Body of pancreas (tissue), 4 donors: ENCODE measurements around the gene PKNOX2. TPM values are rescaled to one million over a fixed set of nuclear protein-coding genes. Genes with fewer than 3 reads are reported as not detected.

Source experiments
- ATAC-seq: fragments of 150-250 bp; one replicate; pipeline ENCODE4 v1.9.1; 2016
- DNase-seq, 4 donors: peaks; one replicate each; pipeline ENCODE4 v3.0.0-alpha.2; 2019
- H3K27ac ChIP-seq, 4 donors: fragments of 200-600 bp; sonication (generic); 1 replicate in 3 of 4; 2 replicates in 1 of 4; pipeline versions ENCODE4 v1.5.1 to v1.6.1; 2016 to 2019; ENCODE audit warnings: mild to moderate bottlenecking in 1 of 4, mixed read lengths in 1 of 4, moderate library complexity in 1 of 4
- H3K27me3 ChIP-seq, 2 donors: fragments of 200-600 bp; sonication (generic); one replicate each; pipeline ENCODE4 v1.6.0; 2016; ENCODE audit warnings: mild to moderate bottlenecking in 1 of 2
- H3K36me3 ChIP-seq, 2 donors: fragments of 200-600 bp; sonication (generic); replicated peaks in 1 of 2; 2 replicates each; pipeline ENCODE4 v1.5.1; 2016; ENCODE audit warnings: low read depth in 2 of 2; ENCODE audit not compliant: insufficient read depth in 1 of 2
- H3K4me1 ChIP-seq: fragments of 200-600 bp; sonication (generic); one replicate; pipeline ENCODE4 v1.6.0; 2016
- H3K4me3 ChIP-seq, 2 donors: fragments of 200-600 bp; sonication (generic); 1 replicate in 1 of 2; 2 replicates in 1 of 2; pipeline ENCODE4 v1.5.1; 2016 to 2019
- H3K9me3 ChIP-seq, 3 donors: fragments of 200-600 bp; sonication (generic); 1 replicate in 2 of 3; 2 replicates in 1 of 3; pipeline ENCODE4 v1.5.1; 2016
- POLR2A ChIP-seq, 3 donors: fragments of 450-650 bp; IDR thresholded peaks; one replicate each; pipeline ENCODE4 v1.6.1; 2016; ENCODE audit warnings: antibody characterized with exemption in 3 of 3, mild to moderate bottlenecking in 2 of 3
- WGBS, 2 donors: methylation state at CpG; one replicate each; pipeline ENCODE4 v1.1.5; 2017; 5-methylcytosine and 5-hydroxymethylcytosine counted together
- intact Hi-C: fragments of 100-400 bp; cut with DNase I; formaldehyde crosslinking; loops from one replicate; pipeline ENCODE4 v1.15.1; 2023
- total RNA-seq, 2 donors: library from RNA; depleted of rRNA; stranded (reverse); fragments of >200 nt; gene quantifications; one replicate each; pipeline ENCODE4 v1.1.0, GENCODE V29; 2016
- TF ChIP-seq, protein P1 (sequence below), 7 experiments: fragments of 450-650 bp in 4 of 7; fragments of 200-600 bp in 3 of 7; sonication (generic) in 3 of 7; IDR thresholded peaks; one replicate each; pipeline ENCODE4 v1.5.1; 2016 to 2019; ENCODE audit warnings: antibody characterized with exemption in 7 of 7

Gene PKNOX2
- total RNA-seq, 2 donors from 2014 or later, result 4.2 to 4.9 TPM

GRCh38 chr11:125341676-125342075, 177.1 kb downstream of the PKNOX2 start:
- TF ChIP-seq, protein P1, sequence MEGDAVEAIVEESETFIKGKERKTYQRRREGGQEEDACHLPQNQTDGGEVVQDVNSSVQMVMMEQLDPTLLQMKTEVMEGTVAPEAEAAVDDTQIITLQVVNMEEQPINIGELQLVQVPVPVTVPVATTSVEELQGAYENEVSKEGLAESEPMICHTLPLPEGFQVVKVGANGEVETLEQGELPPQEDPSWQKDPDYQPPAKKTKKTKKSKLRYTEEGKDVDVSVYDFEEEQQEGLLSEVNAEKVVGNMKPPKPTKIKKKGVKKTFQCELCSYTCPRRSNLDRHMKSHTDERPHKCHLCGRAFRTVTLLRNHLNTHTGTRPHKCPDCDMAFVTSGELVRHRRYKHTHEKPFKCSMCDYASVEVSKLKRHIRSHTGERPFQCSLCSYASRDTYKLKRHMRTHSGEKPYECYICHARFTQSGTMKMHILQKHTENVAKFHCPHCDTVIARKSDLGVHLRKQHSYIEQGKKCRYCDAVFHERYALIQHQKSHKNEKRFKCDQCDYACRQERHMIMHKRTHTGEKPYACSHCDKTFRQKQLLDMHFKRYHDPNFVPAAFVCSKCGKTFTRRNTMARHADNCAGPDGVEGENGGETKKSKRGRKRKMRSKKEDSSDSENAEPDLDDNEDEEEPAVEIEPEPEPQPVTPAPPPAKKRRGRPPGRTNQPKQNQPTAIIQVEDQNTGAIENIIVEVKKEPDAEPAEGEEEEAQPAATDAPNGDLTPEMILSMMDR (IDR thresholded peaks at IDR 0.05), result no peak
- no peak for TF ChIP-seq POLR2A (IDR thresholded peaks at IDR 0.05)
- 88 to 95% methylated on average over 13 of the region's 13 CpGs for WGBS, 2 donors
- Histone ChIP-seq H3K36me3 (no peaks in the 10 kb centered on the region), H3K4me3 (no peak overlapping the region), H3K27me3 (no peaks in the 10 kb centered on the region), H3K9me3 (no peaks in the 10 kb centered on the region), H3K4me1 (peaks cover 10% of the 10 kb centered on the region), H3K27ac (no peak overlapping the region)
- ATAC-seq (no peak), DNase-seq (no peak)
- intact Hi-C loops, result no loop called here

- WGBS, 2 donors, result 71 to 79% methylated on average over 15 to 16 of the region's 16 CpGs
- Histone ChIP-seq H3K27ac (no peak overlapping the region), H3K36me3 (no peaks in the 10 kb centered on the region), H3K4me3 (no peak overlapping the region), H3K9me3 (no peaks in the 10 kb centered on the region), H3K4me1 (peaks cover 10% of the 10 kb centered on the region), H3K27me3 (no peaks in the 10 kb centered on the region)
- no peak for ATAC-seq
- intact Hi-C loops, result no loop called here
- DNase-seq, result no peak
- no peak for TF ChIP-seq POLR2A (IDR thresholded peaks at IDR 0.05)
- TF ChIP-seq, protein P1 (IDR thresholded peaks at IDR 0.05), result no peak
Observed at GRCh38 chr11:125342281-125342930, 177.9 kb downstream of the PKNOX2 start.

DNA sequence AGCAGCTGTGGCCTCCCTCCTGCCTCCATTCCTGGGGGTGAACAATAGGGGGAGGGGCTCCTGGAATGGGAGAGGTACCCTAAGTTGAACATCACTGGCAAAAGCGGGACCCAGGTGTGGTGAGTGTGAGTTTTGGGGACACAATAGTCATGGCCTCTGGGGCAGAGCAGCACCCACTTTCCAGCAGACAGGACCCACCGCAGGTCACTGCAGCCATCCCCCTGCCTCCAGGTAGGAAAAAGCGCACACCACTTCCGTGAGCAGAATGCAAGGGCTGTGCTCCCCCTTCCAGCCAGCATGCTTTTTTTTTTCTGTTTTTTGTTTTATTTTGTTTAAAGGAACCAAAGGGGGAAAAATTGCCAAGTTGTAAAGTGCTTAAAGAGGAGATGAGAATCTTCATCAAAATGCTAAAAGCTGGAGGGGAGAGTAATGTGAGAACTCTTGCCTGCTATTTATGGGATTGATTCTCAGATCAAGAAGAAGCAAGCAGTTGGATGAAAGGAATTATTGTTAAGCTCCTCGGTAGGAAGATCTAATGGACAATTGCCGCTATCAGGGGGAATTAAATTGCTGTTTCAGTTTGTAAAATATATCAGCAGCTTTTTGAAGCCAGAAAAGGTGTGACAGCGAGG, 178.7 kb downstream of the PKNOX2 start:
- H3K4me3 ChIP-seq, result no peak overlapping the region
- 81 to 83% methylated on average over 7 of the region's 7 CpGs for WGBS, 2 donors
- no peak for TF ChIP-seq POLR2A (IDR thresholded peaks at IDR 0.05)
- TF ChIP-seq, protein P1 (IDR thresholded peaks at IDR 0.05), result no peak
- DNase-seq (no peak), ATAC-seq (no peak)
- H3K9me3 ChIP-seq, result no peaks in the 10 kb centered on the region
- H3K27me3 ChIP-seq, result no peaks in the 10 kb centered on the region
- H3K36me3 ChIP-seq, result no peaks in the 10 kb centered on the region
- intact Hi-C loops, result no loop called here
- H3K4me1 ChIP-seq, result peaks cover 10% of the 10 kb centered on the region
- no peak overlapping the region for H3K27ac ChIP-seq

DNA sequence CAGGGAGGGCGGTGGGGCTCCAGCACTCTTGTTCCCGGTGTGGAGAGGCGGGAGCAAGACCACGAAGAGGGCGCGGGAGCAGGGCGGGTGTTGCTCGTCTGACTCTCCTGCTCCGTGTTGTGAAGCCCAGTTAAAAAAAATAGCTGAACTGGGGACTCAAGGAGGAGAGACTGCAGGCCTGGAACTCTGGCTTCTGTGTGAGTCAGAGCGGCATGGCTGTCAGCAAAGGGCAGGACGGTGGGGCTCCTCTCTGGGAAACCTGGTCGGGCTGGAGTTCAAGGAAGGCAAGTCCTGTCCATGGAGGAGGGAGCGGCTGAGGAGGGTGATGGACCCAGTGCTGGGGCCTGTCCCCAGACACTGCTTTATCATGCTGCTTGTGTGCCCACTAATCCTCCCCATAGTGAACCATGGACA, 179.2 kb downstream of the PKNOX2 start:
- H3K27ac ChIP-seq, result no peak overlapping the region
- no peaks in the 10 kb centered on the region for H3K9me3 ChIP-seq
- no peak for TF ChIP-seq POLR2A (IDR thresholded peaks at IDR 0.05)
- TF ChIP-seq, protein P1 (IDR thresholded peaks at IDR 0.05), result no peak
- no peaks in the 10 kb centered on the region for H3K27me3 ChIP-seq
- no peak for ATAC-seq
- H3K4me1 ChIP-seq, result peaks cover 10% of the 10 kb centered on the region
- H3K4me3 ChIP-seq, result no peak overlapping the region
- no peaks in the 10 kb centered on the region for H3K36me3 ChIP-seq
- 83 to 92% methylated on average over 13 of the region's 13 CpGs for WGBS, 2 donors
- intact Hi-C loops, result no loop called here
- no peak for DNase-seq
